Peyer's patch (tissue), 4 donors: ENCODE results near the gene TPRN. TPM values are rescaled to one million over a fixed set of nuclear protein-coding genes. Genes with fewer than 3 reads are reported as not detected.

Experiments used
- DNase-seq, 3 donors: peaks; one replicate each; pipeline ENCODE4 v3.0.0-alpha.2; 2017 to 2019
- H3K27ac ChIP-seq, 4 donors: fragments of 200-600 bp; sonication (generic); one replicate each; pipeline ENCODE4 v1.5.1; 2016 to 2019
- H3K27me3 ChIP-seq, 2 donors: fragments of 200-600 bp; sonication (generic); one replicate each; pipeline ENCODE4 v1.5.1; 2019
- H3K36me3 ChIP-seq, 3 donors: fragments of 200-600 bp; sonication (generic); one replicate each; pipeline ENCODE4 v1.5.1; 2016 to 2019
- H3K4me1 ChIP-seq, 4 donors: fragments of 200-600 bp; sonication (generic); one replicate each; pipeline ENCODE4 v1.5.1; 2016 to 2019
- H3K4me3 ChIP-seq, 4 donors: fragments of 200-600 bp; sonication (generic); 1 replicate in 3 of 4; 2 replicates in 1 of 4; pipeline ENCODE4 v1.5.1; 2016 to 2019; ENCODE audit warnings: mild to moderate bottlenecking in 1 of 4
- H3K9me3 ChIP-seq, 4 donors: fragments of 200-600 bp; sonication (generic); one replicate each; pipeline ENCODE4 v1.5.1; 2016 to 2019; ENCODE audit warnings: mild to moderate bottlenecking in 1 of 4
- POLR2A ChIP-seq, 2 donors: fragments of 450-650 bp; IDR thresholded peaks; one replicate each; pipeline ENCODE4 v1.5.1; 2017; ENCODE audit warnings: antibody characterized with exemption in 2 of 2, mild to moderate bottlenecking in 2 of 2, moderate library complexity in 2 of 2
- total RNA-seq, 4 donors: library from RNA; depleted of rRNA; stranded (reverse); fragments of >200 nt; gene quantifications; one replicate each; pipeline ENCODE4 v1.1.0, GENCODE V29; 2016
- TF ChIP-seq, protein P1 (sequence below), 6 experiments: fragments of 450-650 bp in 4 of 6; fragments of 200-600 bp in 2 of 6; sonication (generic) in 1 of 6; IDR thresholded peaks; one replicate each; pipeline ENCODE4 v1.5.1; 2017 to 2019; ENCODE audit warnings: antibody characterized with exemption in 6 of 6, mild to moderate bottlenecking in 3 of 6, moderate library complexity in 1 of 6

TPRN gene
- total RNA-seq, 4 donors from 2014 or later, result 28.1 to 167 (median 130) TPM

DNA sequence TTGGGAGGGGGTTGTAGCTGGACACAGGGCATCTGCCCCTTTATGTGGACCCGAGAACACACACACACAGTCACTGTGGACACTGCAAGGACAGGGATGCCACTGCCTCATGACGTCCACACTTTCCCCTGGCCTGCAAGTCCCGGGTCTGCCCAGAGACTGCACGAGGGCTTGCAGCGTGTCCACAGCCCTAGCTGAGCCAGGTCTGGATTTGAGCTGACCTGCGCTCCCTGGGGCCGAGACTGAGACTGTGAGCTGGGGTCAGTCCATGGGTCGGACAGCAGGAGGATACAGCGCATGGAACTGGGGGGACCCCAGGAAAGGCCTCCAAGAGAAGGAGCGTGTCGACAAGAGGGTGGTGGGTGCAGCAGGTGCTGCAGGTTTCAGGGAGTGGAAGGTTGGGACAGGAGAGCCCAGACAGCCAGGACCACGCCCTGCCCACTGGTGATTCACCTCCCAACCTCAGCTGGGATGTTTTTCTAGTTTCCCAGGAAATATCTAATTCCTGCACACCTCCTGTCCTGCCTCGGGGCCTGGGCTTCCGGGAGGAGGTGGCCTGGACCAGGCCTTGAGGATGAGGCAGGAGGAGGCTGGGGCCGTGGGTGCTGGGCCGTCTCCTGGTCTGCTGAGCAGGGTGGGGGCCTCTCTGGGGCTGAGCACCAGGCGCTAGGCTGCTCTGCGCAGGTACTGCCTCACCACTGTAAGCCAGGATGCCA lies 26.0 kb upstream of the TPRN start:
- Histone ChIP-seq H3K27ac (peak overlapping the region in 1 of 4 donors; percentile 40), H3K36me3 (no peaks in the 10 kb centered on the region), H3K27me3 (no peaks in the 10 kb centered on the region), H3K4me3 (no peak overlapping the region), H3K4me1 (peaks cover 8 to 64% (median 18%) of the 10 kb centered on the region in 4 donors), H3K9me3 (no peaks in the 10 kb centered on the region)
- DNase-seq, result no peak
- no peak for TF ChIP-seq POLR2A (IDR thresholded peaks at IDR 0.05)
- TF ChIP-seq, protein P1, sequence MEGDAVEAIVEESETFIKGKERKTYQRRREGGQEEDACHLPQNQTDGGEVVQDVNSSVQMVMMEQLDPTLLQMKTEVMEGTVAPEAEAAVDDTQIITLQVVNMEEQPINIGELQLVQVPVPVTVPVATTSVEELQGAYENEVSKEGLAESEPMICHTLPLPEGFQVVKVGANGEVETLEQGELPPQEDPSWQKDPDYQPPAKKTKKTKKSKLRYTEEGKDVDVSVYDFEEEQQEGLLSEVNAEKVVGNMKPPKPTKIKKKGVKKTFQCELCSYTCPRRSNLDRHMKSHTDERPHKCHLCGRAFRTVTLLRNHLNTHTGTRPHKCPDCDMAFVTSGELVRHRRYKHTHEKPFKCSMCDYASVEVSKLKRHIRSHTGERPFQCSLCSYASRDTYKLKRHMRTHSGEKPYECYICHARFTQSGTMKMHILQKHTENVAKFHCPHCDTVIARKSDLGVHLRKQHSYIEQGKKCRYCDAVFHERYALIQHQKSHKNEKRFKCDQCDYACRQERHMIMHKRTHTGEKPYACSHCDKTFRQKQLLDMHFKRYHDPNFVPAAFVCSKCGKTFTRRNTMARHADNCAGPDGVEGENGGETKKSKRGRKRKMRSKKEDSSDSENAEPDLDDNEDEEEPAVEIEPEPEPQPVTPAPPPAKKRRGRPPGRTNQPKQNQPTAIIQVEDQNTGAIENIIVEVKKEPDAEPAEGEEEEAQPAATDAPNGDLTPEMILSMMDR (IDR thresholded peaks at IDR 0.05), result no peak

DNA sequence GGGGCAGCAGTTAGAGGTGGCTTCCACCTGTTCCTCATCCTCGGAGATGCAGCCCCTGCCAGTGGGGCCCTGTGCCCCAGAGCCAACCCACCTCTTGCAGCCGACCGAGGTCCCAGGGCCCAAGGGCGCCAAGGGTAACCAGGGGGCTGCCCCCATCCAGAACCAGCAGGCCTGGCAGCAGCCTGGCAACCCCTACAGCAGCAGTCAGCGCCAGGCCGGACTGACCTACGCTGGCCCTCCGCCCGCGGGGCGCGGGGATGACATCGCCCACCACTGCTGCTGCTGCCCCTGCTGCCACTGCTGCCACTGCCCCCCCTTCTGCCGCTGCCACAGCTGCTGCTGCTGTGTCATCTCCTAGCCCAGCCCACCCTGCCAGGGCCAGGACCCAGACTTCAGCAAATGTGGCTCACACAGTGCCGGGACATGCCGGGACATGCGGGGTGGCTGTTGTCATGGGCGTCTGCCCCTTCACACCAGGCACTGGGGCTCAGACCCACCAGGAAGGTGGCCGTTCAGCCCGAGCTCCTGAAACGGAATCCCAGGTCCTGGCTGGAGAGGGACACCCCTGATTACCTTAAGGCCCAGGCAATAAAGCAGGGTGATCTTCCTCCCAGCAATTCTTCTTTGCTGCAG lies 25.3 kb upstream of the TPRN start:
- TF ChIP-seq, protein P1 (IDR thresholded peaks at IDR 0.05), result no peak
- TF ChIP-seq POLR2A (IDR thresholded peaks at IDR 0.05), result no peak
- Histone ChIP-seq H3K9me3 (no peaks in the 10 kb centered on the region), H3K36me3 (no peaks in the 10 kb centered on the region), H3K4me3 (no peak overlapping the region), H3K27me3 (no peaks in the 10 kb centered on the region), H3K27ac (no peak overlapping the region), H3K4me1 (peaks cover 8 to 62% (median 19%) of the 10 kb centered on the region in 4 donors)
- DNase-seq, result peak in 1 of 3 donors; percentile 46

DNA sequence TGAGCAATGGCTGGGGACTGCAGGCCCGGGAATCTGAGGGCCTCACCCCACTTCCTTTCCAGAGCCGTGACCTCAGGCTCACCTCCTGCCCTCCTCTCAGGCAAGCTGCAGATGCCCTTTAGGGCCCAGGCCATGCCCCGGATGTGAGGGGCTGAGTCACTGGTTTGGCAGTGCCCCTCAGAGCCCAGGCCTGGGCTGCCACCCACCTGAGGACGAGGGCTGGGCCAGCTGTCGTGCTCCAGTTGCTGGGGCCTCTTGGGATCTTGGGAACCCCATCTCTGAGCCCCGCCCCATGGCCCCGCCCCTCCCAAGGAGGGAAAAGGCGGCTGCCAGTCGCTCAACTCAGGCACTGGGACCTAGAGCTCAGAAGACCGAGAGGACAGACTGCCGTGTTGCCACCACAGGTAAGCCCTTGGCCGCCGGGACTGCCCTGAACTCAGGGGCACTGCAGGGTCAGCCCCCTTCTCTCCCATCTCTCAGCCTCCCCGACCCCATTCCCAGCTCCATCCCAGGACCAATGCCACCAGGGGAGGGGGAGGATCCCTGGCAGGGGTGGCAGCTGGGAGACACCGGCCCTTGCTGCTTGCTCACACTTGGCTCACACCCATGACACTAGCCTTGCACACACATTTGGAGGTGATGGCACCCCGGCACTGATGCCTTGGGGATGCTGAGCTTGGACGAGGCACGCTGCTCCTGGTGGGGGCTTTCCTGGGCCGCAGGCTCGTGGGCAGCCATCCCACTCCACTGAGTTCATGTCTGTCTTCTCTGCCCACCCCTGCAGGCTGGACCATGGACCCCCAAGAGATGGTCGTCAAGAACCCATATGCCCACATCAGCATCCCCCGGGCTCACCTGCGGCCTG lies 24.5 kb upstream of the TPRN start, which contains the start of gene CYSRT1:
Gene CYSRT1 (plus strand): TSS at position 345 of the 865 bp plus-strand sequence. CDS start 448 bp downstream, at position 793.
- Histone ChIP-seq H3K27ac (peak within 1 kb of the TSS; percentile 85 to 93 (median 90)), H3K36me3 (no peaks in the 10 kb centered on the region), H3K9me3 (no peaks in the 10 kb centered on the region), H3K27me3 (no peaks in the 10 kb centered on the region), H3K4me3 (peak within 1 kb of the TSS; percentile 62 to 84 (median 72)), H3K4me1 (peaks cover 8 to 54% (median 19%) of the 10 kb centered on the region in 4 donors)
- TF ChIP-seq, protein P1 (IDR thresholded peaks at IDR 0.05), result no peak
- no peak for TF ChIP-seq POLR2A (IDR thresholded peaks at IDR 0.05)
- peak in 2 of 3 donors; percentile 68 to 70 for DNase-seq

DNA sequence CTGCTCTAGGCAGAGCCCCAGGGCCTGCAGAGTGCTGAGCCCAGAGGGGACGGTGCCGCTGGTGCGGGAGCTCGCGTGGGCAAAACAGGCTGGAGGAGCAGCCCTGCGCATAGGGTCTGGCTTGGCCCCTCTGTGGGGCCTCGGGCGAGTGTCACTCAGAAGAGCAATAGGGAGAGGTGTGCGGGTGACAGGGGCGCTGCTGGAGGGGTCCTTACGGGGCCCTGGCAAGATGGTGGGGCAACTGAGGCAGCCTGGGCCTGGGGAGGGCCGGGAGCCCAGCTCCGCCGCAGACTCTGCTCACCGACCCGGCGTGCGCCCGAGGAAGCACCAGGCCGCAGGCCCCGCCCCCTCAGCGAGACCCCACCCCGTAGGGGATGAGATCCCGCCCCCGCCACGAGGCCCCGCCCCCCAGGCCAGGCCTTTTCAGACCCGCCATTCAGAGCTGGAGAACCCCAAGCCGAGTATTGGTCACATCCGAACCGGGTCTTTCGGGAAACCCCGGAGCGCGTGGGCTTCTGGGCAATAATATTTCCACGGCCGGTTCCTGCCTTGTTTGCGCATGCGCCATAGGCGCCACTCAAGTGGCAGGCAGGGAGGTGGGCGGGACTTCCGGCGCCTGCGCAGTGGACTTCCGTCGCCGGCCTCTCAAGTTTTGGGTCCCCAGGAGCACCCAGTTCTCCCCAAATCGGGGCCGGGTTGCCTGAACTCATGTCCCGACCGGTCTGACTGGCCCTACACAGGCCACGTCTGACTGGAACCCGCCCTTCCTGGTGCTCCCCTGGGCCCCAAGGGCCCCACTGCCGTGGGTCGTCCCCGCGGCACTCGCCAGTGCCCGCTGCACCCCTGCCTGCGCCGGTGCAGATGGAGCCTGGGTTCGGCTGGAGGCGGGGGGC lies 22.8 kb upstream of the TPRN start:
- no peaks in the 10 kb centered on the region for H3K27me3 ChIP-seq
- peak; percentile 22 to 71 for TF ChIP-seq POLR2A (IDR thresholded peaks at IDR 0.05)
- TF ChIP-seq, protein P1 (IDR thresholded peaks at IDR 0.05), result no peak
- H3K4me3 ChIP-seq, result peak overlapping the region; percentile 62 to 84 (median 72)
- H3K27ac ChIP-seq, result peak overlapping the region; percentile 85 to 93 (median 90)
- H3K9me3 ChIP-seq, result no peaks in the 10 kb centered on the region
- peaks cover 8 to 45% (median 18%) of the 10 kb centered on the region in 4 donors for H3K4me1 ChIP-seq
- peak; percentile 97 to 99 (median 97) for DNase-seq
- no peaks in the 10 kb centered on the region for H3K36me3 ChIP-seq
